CD4-positive, alpha-beta T cell treated with Interleukin-21 for 1 hour (primary cell): Measurements from ENCODE around the gene CROCC.

ENCODE experiments used
- DNase-seq: peaks from one replicate; pipeline ENCODE4 v3.0.0-alpha.2; 2020

The CROCC gene

GRCh38 chr1:16991571-16991970 is 69.8 kb downstream of the CROCC start:
- no peak for DNase-seq

GRCh38 chr1:16992102-16992501 is 70.4 kb downstream of the CROCC start:
- DNase-seq, result no peak

- no peak for DNase-seq
Observed at GRCh38 chr1:16992675-16993074, 70.9 kb downstream of the CROCC start.

DNA sequence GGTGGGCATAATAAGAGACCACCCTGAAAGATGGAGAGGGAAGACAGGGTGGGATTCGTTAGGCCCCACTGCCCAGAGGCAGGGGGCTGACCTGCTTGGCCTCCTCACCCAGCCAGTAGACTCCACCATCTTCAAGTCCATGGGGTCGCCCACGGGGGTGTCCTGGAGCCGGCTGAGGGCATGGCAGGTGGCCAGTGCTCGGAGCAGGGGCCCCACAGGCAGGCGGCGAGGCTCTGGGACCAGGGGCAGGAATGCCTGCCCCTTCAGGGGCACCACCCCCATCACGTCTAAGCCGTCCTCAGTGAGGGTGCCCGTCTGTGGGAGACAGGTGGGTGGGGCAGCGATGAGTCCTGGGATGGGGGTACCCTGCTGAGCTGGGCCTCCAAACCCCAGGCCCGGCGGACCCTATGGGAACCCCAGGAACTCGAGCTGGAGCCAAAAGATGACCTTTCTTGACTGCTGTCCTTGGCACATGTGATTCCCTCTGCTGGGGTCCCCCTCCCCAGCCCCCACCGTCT is 71.8 kb downstream of the CROCC start:
- no peak for DNase-seq

GRCh38 chr1:16996845-16997244 is 75.1 kb downstream of the CROCC start:
- DNase-seq, result no peak

DNA sequence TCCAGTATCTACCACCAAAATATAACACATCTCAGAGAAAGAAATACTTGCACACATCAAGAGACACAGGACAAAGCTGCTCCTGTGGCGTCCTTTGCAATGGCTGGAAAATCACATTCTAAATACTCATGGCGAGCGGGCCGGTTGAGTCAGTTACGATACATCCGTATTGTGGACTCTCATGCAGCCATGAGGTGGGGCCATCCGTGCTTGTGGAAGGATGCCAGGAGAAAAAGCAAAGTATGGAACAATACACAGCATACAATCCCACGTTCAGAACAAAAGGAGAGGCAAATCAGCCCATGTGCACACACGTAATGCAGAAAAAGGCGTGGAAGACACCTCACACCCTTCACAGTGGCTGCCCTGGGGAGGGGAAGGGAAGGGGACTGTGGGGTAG is 76.9 kb downstream of the CROCC start:
- DNase-seq, result no peak

DNA sequence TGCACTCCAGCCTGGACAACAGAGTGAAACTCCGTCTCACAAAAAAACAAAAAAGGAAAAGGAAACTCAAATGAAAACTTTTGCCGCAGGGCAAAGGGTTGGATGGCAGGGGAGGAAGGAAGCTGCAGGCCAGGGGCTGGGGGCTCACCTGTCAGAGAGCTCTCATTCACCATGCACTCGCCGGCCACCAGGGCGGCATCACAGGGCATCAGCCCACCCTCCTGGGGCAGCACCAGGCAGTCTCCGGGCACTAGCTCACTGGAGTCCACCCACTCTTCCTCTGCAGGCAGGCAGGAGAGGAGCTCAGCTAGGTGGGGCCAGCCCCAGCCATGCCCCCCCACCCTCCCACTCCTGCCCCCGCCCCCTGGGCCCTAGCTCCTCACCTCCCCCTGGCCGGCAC is 78.1 kb downstream of the CROCC start:
- DNase-seq, result no peak

GRCh38 chr1:17001760-17002523 is 80.2 kb downstream of the CROCC start:
- DNase-seq, result no peak

DNA sequence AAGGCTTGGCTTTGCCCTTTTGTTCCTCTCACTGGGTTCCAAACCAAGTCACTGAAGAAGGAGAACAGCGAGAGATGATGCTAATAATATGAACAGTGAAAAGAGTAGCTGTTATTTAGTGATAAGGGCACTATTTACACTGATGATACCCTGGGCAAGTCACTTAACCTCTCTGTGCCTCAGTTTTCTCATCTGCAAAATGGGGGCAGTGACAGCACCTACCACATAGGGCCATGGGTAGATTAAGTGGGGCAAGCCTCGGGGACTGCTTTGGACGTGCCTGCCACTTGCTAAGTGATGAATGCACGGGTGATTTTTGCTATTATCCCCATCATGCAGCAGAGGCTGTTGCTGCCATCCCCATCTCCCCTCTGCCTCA is 80.8 kb downstream of the CROCC start:
- DNase-seq, result no peak

- DNase-seq, result no peak
Observed at GRCh38 chr1:17004466-17005364, 83.0 kb downstream of the CROCC start.

GRCh38 chr1:17005365-17005740 is 83.6 kb downstream of the CROCC start:
- no peak for DNase-seq

- no peak for DNase-seq
Observed at GRCh38 chr1:17007121-17007520, 85.4 kb downstream of the CROCC start.

DNA sequence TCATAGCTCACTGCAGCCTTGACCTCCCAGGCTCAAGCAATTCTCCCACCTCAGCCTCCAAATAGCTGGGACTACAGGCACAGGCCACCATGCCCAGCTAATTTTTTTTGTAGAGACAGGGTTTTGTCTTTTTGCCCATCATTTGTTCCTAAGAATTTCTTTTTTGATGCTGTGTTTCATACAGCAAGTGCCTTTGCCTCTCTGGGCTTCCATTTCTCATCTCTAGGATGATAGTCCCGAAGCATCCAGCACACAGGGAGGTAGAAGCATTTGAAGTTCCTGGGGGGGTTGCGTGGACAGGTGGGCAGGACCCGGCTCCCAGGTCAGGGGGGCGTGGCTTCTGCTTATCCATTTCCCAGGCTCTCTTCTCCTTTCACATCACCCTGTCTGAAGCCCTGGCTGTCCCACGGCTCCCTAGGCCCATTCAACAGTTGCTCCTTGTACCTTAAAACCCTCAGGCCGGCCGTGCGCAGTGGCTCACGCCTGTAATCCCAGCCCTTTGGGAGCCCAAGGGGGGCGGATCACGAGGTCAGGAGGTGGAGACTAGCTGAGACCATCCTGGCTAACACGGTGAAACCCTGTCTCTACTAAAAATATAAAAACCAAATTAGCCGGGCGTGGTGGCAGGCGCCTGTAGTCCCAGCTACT is 86.6 kb downstream of the CROCC start:
- DNase-seq, result no peak

GRCh38 chr1:17009706-17010105 is 88.0 kb downstream of the CROCC start:
- no peak for DNase-seq

- DNase-seq, result no peak
Observed at GRCh38 chr1:17011092-17011438, 89.3 kb downstream of the CROCC start.

DNA sequence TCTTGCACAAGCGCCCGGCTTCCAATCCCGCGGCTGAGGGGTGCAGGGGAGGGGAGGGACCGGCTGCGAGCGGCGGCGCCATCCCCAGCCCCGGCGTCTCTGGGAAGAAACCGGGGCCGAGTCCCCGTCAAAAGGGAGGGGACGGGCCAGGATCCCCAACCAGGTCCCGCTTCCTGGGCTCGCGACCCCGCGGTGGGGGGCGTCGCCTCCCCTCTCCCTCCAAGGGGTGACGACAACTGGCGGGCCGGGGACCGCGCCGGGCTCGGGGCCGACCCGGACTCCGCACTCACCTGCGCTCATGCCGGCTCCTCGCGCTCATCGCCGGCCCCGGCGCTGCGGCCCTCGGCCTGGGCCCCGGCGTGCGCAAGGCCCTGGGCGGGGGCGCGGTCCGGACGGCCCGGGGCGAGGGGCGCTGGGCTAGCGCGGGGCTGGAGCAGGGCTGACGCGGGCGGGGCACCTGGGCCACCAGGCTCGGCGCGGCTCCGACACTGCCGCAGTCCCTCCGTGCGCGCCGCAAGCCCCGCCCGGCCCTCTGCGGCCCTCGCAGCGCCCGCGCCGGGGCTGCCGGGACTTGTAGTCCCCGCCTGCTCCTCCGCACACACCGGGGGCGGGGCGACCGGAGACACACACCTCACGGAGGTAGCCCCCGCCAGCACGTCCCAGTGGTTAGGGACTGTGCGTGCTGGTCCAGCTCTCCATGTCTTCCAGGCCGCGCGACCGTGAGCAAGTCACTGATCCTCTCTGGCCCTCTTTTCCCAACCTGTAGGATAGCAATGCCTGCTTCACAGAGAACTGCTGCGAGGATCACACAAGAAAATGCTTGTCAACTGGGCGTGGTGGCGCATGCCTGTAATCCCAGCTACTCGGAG is 89.9 kb downstream of the CROCC start, which contains the start of gene ATP13A2:
TSS of gene ATP13A2 (minus strand) at position 490 of the 869 bp plus-strand sequence. CDS start at position 300, 190 bp downstream.
- DNase-seq, result peak; percentile 83

DNA sequence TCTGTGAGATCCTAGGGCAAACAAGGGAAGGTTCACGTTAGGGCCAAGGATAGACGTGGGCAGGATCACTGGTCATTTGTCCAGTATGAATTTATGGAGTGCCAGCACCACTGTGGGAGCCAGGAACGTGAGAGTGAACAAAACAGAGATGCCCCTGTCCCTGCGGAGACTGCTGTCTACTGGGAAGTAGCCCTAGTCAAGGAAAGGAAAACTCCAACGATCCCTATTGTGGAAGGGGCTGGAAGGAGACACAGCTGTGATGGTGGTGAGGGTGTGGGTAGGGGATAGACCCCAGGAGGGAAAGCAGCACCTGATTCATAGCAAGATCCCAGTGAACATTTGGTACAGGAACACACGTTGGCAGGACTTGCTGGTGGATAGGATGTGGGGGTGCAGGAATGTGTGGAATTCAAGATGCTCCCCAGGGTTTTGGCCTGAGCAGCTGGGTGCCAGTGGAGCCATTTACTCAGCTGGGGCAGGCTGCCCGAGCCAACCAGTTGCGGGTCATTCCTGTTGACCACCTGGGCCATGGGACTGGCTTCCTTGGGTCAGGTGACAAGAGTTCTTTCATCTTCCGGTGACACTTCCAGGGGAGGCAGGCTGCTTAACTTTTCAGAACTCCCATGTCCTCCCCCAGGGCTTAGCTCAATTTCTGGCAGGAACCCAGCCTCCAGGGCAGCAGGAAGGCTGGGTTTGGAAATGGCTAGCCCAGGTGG is 91.2 kb downstream of the CROCC start:
- DNase-seq, result no peak

GRCh38 chr1:17013491-17014320 is 92.0 kb downstream of the CROCC start:
- peak; percentile 13 for DNase-seq

DNA sequence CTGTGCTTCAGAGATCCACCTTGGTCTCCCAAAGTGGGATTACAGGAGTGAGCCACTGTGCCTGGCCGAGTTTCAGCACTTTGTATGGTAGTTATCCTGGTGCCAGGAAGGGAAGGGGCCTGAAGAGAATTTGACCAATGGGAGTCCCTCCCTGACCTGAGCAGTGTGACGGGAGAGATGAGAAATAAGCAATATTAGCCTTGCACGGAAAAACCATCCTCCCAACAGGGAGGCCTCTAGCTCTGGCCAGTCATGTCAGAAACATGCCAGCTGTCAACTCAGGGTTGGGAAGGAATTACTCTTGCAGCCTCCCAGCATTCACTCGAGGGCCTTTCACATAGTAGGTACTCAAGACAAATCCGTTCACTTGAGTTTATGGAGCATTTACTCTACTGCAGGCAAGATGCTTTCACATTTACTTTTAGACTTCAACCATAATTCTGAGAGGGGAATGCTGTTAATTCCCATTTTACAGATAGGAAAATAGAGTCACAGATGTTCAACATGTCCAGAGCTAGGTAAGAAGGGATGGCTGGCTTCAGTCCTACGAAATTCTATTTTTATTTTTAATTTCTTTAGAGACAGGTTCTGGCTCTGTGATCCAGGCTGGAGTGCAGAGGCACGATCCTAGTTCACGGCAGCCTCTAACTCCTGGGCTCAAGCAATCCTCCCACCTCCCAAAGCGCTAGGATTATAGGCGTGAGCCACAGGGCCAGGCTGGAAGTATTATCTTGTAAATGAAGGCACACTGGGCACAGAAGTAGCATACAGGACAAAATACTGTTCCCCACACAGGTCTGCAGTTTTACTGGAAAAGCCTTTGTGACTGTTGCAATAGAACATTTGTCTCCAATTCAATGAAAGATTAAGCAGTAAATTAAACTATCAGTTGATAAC is 93.2 kb downstream of the CROCC start:
- DNase-seq, result no peak

DNA sequence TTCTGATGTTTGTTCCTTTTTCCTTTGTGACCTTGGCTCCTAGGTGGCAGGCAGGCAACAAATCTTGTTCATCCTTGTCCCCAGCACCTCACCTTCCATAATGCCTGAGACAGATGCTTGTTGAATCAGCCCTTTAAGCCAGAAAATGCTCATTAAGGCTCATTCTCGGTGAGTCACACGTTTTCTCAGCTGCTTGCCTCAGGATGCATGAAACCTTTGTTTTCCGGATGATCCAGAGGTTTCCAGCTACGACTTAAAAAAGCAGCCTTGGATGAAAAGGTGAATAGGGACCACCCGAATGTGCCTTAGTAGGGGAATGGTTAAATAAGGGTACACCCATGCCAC is 94.6 kb downstream of the CROCC start:
- DNase-seq, result no peak
